ENCODE measurements around the gene UNC5CL. TPM values are rescaled to one million over a fixed set of nuclear protein-coding genes. Genes with fewer than 3 reads are reported as not detected.
"Not testable (repeated sequence)": the region's sequence is repeated elsewhere in the genome, so short reads cannot be mapped to it uniquely, and the experiment has no call there.

Gene UNC5CL
- total and polyA plus RNA-seq, 2 donors, result 2.7 to 5.8 TPM

GRCh38 chr6:41023114-41023513 lies 15.9 kb downstream of the UNC5CL start:
- Histone ChIP-seq H3K4me1 (ENCODE audit: control insufficient read depth in 2 of 2, insufficient read depth in 2 of 2, low read length in 2 of 2) (peaks cover 14 to 19% of the 10 kb centered on the region in 2 donors), H3K27ac (ENCODE audit: low read depth in 1 of 2, low read length in 1 of 2) (no peak overlapping the region)
- WGBS, result 98% methylated on average over 3 of the region's 3 CpGs

GRCh38 chr6:41022294-41022693 lies 16.7 kb downstream of the UNC5CL start:
- H3K27me3 ChIP-seq (ENCODE audit: control insufficient read depth in 2 of 2, insufficient read depth in 1 of 2, low read length in 1 of 2), result no peaks in the 10 kb centered on the region
- DNase-seq (ENCODE audit: low read depth in 6 of 9, low spot score in 9 of 9), result no peak
- H3K27ac ChIP-seq (ENCODE audit: low read depth in 1 of 2, low read length in 1 of 2), result no peak overlapping the region
- H3K36me3 ChIP-seq (ENCODE audit: control insufficient read depth in 2 of 2, insufficient read depth in 2 of 2, low read length in 1 of 2), result peaks cover 3% of the 10 kb centered on the region in 2 donors
- no peak overlapping the region for H3K4me3 ChIP-seq (ENCODE audit: low read length in 2 of 2)
- H3K4me1 ChIP-seq (ENCODE audit: control insufficient read depth in 2 of 2, insufficient read depth in 2 of 2, low read length in 2 of 2), result peaks cover 12 to 19% of the 10 kb centered on the region in 2 donors
- no peaks in the 10 kb centered on the region for H3K9me3 ChIP-seq (ENCODE audit: control insufficient read depth in 2 of 2, insufficient read depth in 1 of 2, low read length in 1 of 2)

More at GRCh38 chr6:41023114-41023513, 15.9 kb downstream of the UNC5CL start:
- no peak overlapping the region for H3K4me3 ChIP-seq (ENCODE audit: low read length in 2 of 2)
- DNase-seq (ENCODE audit: low read depth in 6 of 9, low spot score in 9 of 9), result no peak
- peaks cover 3% of the 10 kb centered on the region in 2 donors for H3K36me3 ChIP-seq (ENCODE audit: control insufficient read depth in 2 of 2, insufficient read depth in 2 of 2, low read length in 1 of 2)
- no peaks in the 10 kb centered on the region for H3K27me3 ChIP-seq (ENCODE audit: control insufficient read depth in 2 of 2, insufficient read depth in 1 of 2, low read length in 1 of 2)
- H3K9me3 ChIP-seq (ENCODE audit: control insufficient read depth in 2 of 2, insufficient read depth in 1 of 2, low read length in 1 of 2), result no peaks in the 10 kb centered on the region

GRCh38 chr6:41021832-41022231 lies 17.2 kb downstream of the UNC5CL start:
- 98% methylated on average over 3 of the region's 3 CpGs for WGBS

GRCh38 chr6:41017663-41018062 lies 21.4 kb downstream of the UNC5CL start:
- Histone ChIP-seq H3K27ac (ENCODE audit: low read depth in 1 of 2, low read length in 1 of 2) (no peak overlapping the region), H3K4me3 (ENCODE audit: low read length in 2 of 2) (no peak overlapping the region), H3K9me3 (ENCODE audit: control insufficient read depth in 2 of 2, insufficient read depth in 1 of 2, low read length in 1 of 2) (no peaks in the 10 kb centered on the region), H3K36me3 (ENCODE audit: control insufficient read depth in 2 of 2, insufficient read depth in 2 of 2, low read length in 1 of 2) (no peaks in the 10 kb centered on the region), H3K4me1 (ENCODE audit: control insufficient read depth in 2 of 2, insufficient read depth in 2 of 2, low read length in 2 of 2) (peaks cover 6 to 11% of the 10 kb centered on the region in 2 donors), H3K27me3 (ENCODE audit: control insufficient read depth in 2 of 2, insufficient read depth in 1 of 2, low read length in 1 of 2) (no peaks in the 10 kb centered on the region)
- no peak for DNase-seq (ENCODE audit: low read depth in 6 of 9, low spot score in 9 of 9)
- WGBS, result 100% methylated on average over 1 of the region's 1 CpG

More at GRCh38 chr6:41021832-41022231, 17.2 kb downstream of the UNC5CL start:
- Histone ChIP-seq H3K9me3 (ENCODE audit: control insufficient read depth in 2 of 2, insufficient read depth in 1 of 2, low read length in 1 of 2) (no peaks in the 10 kb centered on the region), H3K27ac (ENCODE audit: low read depth in 1 of 2, low read length in 1 of 2) (no peak overlapping the region), H3K36me3 (ENCODE audit: control insufficient read depth in 2 of 2, insufficient read depth in 2 of 2, low read length in 1 of 2) (peaks cover 3% of the 10 kb centered on the region in 2 donors), H3K4me1 (ENCODE audit: control insufficient read depth in 2 of 2, insufficient read depth in 2 of 2, low read length in 2 of 2) (peaks cover 14 to 18% of the 10 kb centered on the region in 2 donors), H3K4me3 (ENCODE audit: low read length in 2 of 2) (no peak overlapping the region), H3K27me3 (ENCODE audit: control insufficient read depth in 2 of 2, insufficient read depth in 1 of 2, low read length in 1 of 2) (no peaks in the 10 kb centered on the region)
- no peak for DNase-seq (ENCODE audit: low read depth in 6 of 9, low spot score in 9 of 9)

- H3K4me1 ChIP-seq (ENCODE audit: control insufficient read depth in 2 of 2, insufficient read depth in 2 of 2, low read length in 2 of 2), result peaks cover 6 to 11% of the 10 kb centered on the region in 2 donors
- H3K9me3 ChIP-seq (ENCODE audit: control insufficient read depth in 2 of 2, insufficient read depth in 1 of 2, low read length in 1 of 2); H3K36me3 ChIP-seq (ENCODE audit: control insufficient read depth in 2 of 2, insufficient read depth in 2 of 2, low read length in 1 of 2); H3K27ac ChIP-seq (ENCODE audit: low read depth in 1 of 2, low read length in 1 of 2); H3K27me3 ChIP-seq (ENCODE audit: control insufficient read depth in 2 of 2, insufficient read depth in 1 of 2, low read length in 1 of 2); H3K4me3 ChIP-seq (ENCODE audit: low read length in 2 of 2); DNase-seq (ENCODE audit: low read depth in 6 of 9, low spot score in 9 of 9): not testable (repeated sequence)
- WGBS, result 99% methylated on average over 4 of the region's 5 CpGs
These were observed 23.2 kb downstream of the UNC5CL start for GRCh38 chr6:41015860-41016259.

DNA sequence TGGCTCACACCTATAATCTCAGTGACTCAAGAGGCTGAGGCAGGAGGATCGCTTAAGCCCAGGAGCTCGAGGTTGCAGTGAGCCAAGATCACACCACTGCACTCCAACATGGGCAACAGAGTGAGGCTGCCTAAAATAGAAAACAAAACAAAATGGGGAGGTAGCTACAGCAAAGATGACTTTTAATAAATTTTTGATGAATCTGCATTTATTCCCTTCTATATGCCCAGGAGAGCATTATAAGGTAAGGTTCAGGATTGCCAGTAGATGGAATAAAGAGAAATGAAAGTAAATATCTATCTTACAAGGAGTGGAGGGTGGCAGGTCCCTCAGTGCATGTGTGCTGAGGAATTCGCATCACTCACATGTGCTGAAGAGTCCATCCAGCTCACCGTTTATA lies 24.2 kb downstream of the UNC5CL start:
- Histone ChIP-seq H3K9me3 (ENCODE audit: control insufficient read depth in 2 of 2, insufficient read depth in 1 of 2, low read length in 1 of 2) (peaks cover 0 to 3% of the 10 kb centered on the region in 2 donors), H3K36me3 (ENCODE audit: control insufficient read depth in 2 of 2, insufficient read depth in 2 of 2, low read length in 1 of 2) (no peaks in the 10 kb centered on the region), H3K4me1 (ENCODE audit: control insufficient read depth in 2 of 2, insufficient read depth in 2 of 2, low read length in 2 of 2) (peaks cover 6 to 11% of the 10 kb centered on the region in 2 donors), H3K27me3 (ENCODE audit: control insufficient read depth in 2 of 2, insufficient read depth in 1 of 2, low read length in 1 of 2) (no peaks in the 10 kb centered on the region), H3K4me3 (ENCODE audit: low read length in 2 of 2) (no peak overlapping the region), H3K27ac (ENCODE audit: low read depth in 1 of 2, low read length in 1 of 2) (no peak overlapping the region)
- DNase-seq (ENCODE audit: low read depth in 6 of 9, low spot score in 9 of 9), result no peak
- WGBS, result 95% methylated on average over 4 of the region's 4 CpGs

GRCh38 chr6:41013466-41014153 lies 25.4 kb downstream of the UNC5CL start:
- Histone ChIP-seq H3K4me1 (ENCODE audit: control insufficient read depth in 2 of 2, insufficient read depth in 2 of 2, low read length in 2 of 2) (peaks cover 6 to 11% of the 10 kb centered on the region in 2 donors), H3K27ac (ENCODE audit: low read depth in 1 of 2, low read length in 1 of 2) (no peak overlapping the region), H3K36me3 (ENCODE audit: control insufficient read depth in 2 of 2, insufficient read depth in 2 of 2, low read length in 1 of 2) (no peaks in the 10 kb centered on the region), H3K27me3 (ENCODE audit: control insufficient read depth in 2 of 2, insufficient read depth in 1 of 2, low read length in 1 of 2) (no peaks in the 10 kb centered on the region), H3K9me3 (ENCODE audit: control insufficient read depth in 2 of 2, insufficient read depth in 1 of 2, low read length in 1 of 2) (peaks cover 0 to 3% of the 10 kb centered on the region in 2 donors), H3K4me3 (ENCODE audit: low read length in 2 of 2) (no peak overlapping the region)
- no peak for DNase-seq (ENCODE audit: low read depth in 6 of 9, low spot score in 9 of 9)
- WGBS, result 97% methylated on average over 5 of the region's 5 CpGs

DNA sequence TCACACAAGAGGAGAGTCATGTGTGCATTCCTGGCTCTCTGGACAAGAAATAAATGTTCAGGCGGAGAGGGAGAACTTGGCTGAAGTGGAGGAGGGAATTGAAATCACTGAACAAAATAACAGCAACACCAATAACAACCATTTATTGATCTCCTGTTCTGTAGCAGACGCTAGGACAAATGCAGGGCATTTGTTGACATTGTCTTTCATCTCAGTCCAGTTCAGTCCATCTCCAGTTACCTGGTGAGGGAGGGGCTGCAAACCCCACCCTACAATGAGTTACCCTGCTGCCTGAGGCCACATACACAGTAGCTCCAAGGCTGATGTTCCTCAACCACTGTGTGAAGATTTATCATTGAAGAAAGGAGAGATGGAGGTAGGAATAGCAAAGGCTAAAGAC lies 27.3 kb downstream of the UNC5CL start:
- no peak for DNase-seq (ENCODE audit: low read depth in 6 of 9, low spot score in 9 of 9)
- Histone ChIP-seq H3K4me1 (ENCODE audit: control insufficient read depth in 2 of 2, insufficient read depth in 2 of 2, low read length in 2 of 2) (peaks cover 3 to 14% of the 10 kb centered on the region in 2 donors), H3K4me3 (ENCODE audit: low read length in 2 of 2) (no peak overlapping the region), H3K36me3 (ENCODE audit: control insufficient read depth in 2 of 2, insufficient read depth in 2 of 2, low read length in 1 of 2) (no peaks in the 10 kb centered on the region), H3K9me3 (ENCODE audit: control insufficient read depth in 2 of 2, insufficient read depth in 1 of 2, low read length in 1 of 2) (peaks cover 0 to 3% of the 10 kb centered on the region in 2 donors), H3K27me3 (ENCODE audit: control insufficient read depth in 2 of 2, insufficient read depth in 1 of 2, low read length in 1 of 2) (no peaks in the 10 kb centered on the region), H3K27ac (ENCODE audit: low read depth in 1 of 2, low read length in 1 of 2) (no peak overlapping the region)
- 96% methylated on average over 2 of the region's 2 CpGs for WGBS

GRCh38 chr6:41009669-41010068 lies 29.4 kb downstream of the UNC5CL start:
- Histone ChIP-seq H3K27me3 (ENCODE audit: control insufficient read depth in 2 of 2, insufficient read depth in 1 of 2, low read length in 1 of 2) (no peaks in the 10 kb centered on the region), H3K36me3 (ENCODE audit: control insufficient read depth in 2 of 2, insufficient read depth in 2 of 2, low read length in 1 of 2) (no peaks in the 10 kb centered on the region), H3K9me3 (ENCODE audit: control insufficient read depth in 2 of 2, insufficient read depth in 1 of 2, low read length in 1 of 2) (peaks cover 0 to 3% of the 10 kb centered on the region in 2 donors), H3K27ac (ENCODE audit: low read depth in 1 of 2, low read length in 1 of 2) (no peak overlapping the region), H3K4me1 (ENCODE audit: control insufficient read depth in 2 of 2, insufficient read depth in 2 of 2, low read length in 2 of 2) (peaks cover 0 to 14% of the 10 kb centered on the region in 2 donors), H3K4me3 (ENCODE audit: low read length in 2 of 2) (no peak overlapping the region)
- no peak for DNase-seq (ENCODE audit: low read depth in 6 of 9, low spot score in 9 of 9)
- 97% methylated on average over 1 of the region's 1 CpG for WGBS
